CD4-positive, alpha-beta memory T cell (primary cell): ENCODE results near the gene EHD2. TPM values are rescaled to one million over a fixed set of nuclear protein-coding genes. Genes with fewer than 3 reads are reported as not detected.

Source experiments
- CTCF ChIA-PET: fragments of 350-600 bp; sonication (Branson Sonifier 250); formaldehyde crosslinking; loops from one replicate; lab custom pipeline; 2021; ENCODE audit warnings: inconsistent platforms; ENCODE audit not compliant: partially characterized antibody; lab: Charles Lee
- POLR2A ChIA-PET: fragments of 350-600 bp; sonication (Branson Sonifier 250); formaldehyde crosslinking; loops from one replicate; lab custom pipeline; 2021; ENCODE audit not compliant: partially characterized antibody; lab: Charles Lee
- DNase-seq, 5 donors: peaks; one replicate each; pipeline versions ENCODE4 v3.0.0 to v3.0.0-alpha.2; 2020 to 2022; ENCODE audit warnings: mixed read lengths in 1 of 5
- H3K27ac ChIP-seq: one replicate; pipeline ENCODE4 v1.7.0; 2013; ENCODE audit warnings: low read depth, low read length
- H3K27me3 ChIP-seq: 2 replicates; pipeline ENCODE4 v1.7.0; 2013; ENCODE audit warnings: mild to moderate bottlenecking, low read length, moderate library complexity; ENCODE audit not compliant: insufficient read depth
- H3K36me3 ChIP-seq: 2 replicates; pipeline ENCODE4 v1.7.0; 2013; ENCODE audit warnings: mild to moderate bottlenecking, low read length, moderate library complexity; ENCODE audit not compliant: insufficient read depth
- H3K4me1 ChIP-seq: 2 replicates; pipeline ENCODE4 v1.7.0; 2013; ENCODE audit warnings: mild to moderate bottlenecking, low read length, moderate library complexity; ENCODE audit not compliant: insufficient read depth
- H3K4me3 ChIP-seq, 2 donors: one replicate each; pipeline ENCODE4 v1.7.0; 2013; ENCODE audit warnings: low read length in 2 of 2, mild to moderate bottlenecking in 1 of 2
- H3K9me3 ChIP-seq, 2 donors: one replicate each; pipeline ENCODE4 v1.7.0; 2013; ENCODE audit warnings: low read length in 2 of 2, control low read depth in 1 of 2; ENCODE audit not compliant: control insufficient read depth in 1 of 2
- H3K27ac Mint-ChIP-seq, 7 donors: one replicate each; pipeline ENCODE4 v1.8.0; 2020 to 2021; ENCODE audit warnings: mixed read lengths in 7 of 7, mild to moderate bottlenecking in 6 of 7, inconsistent platforms in 3 of 7, moderate library complexity in 3 of 7
- H3K27me3 Mint-ChIP-seq, 2 donors: one replicate each; pipeline ENCODE4 v1.8.0; 2020 to 2021; ENCODE audit warnings: mixed read lengths in 2 of 2
- H3K36me3 Mint-ChIP-seq, 2 donors: one replicate each; pipeline ENCODE4 v1.8.0; 2020 to 2021; ENCODE audit warnings: mixed read lengths in 2 of 2, inconsistent platforms in 1 of 2, mild to moderate bottlenecking in 1 of 2
- H3K4me1 Mint-ChIP-seq, 4 donors: one replicate each; pipeline ENCODE4 v1.8.0; 2020 to 2021; ENCODE audit warnings: mixed read lengths in 4 of 4, mild to moderate bottlenecking in 1 of 4
- H3K4me3 Mint-ChIP-seq, 8 donors: one replicate each; pipeline ENCODE4 v1.8.0; 2020 to 2021; ENCODE audit warnings: mixed read lengths in 8 of 8, mild to moderate bottlenecking in 7 of 8, moderate library complexity in 6 of 8, inconsistent platforms in 3 of 8
- H3K9me3 Mint-ChIP-seq, 8 donors: one replicate each; pipeline ENCODE4 v1.8.0; 2020 to 2021; ENCODE audit warnings: mixed read lengths in 8 of 8, mild to moderate bottlenecking in 5 of 8, inconsistent platforms in 3 of 8, moderate library complexity in 1 of 8
- intact Hi-C: fragments of 100-400 bp; cut with micrococcal nuclease; formaldehyde crosslinking; loops from one replicate; pipeline ENCODE4 v1.15.1; 2023
- polyA plus RNA-seq, 2 donors: library from polyadenylated mRNA; unstranded; fragments of 300-500 nt; fragmentation: Illumina TruSeq; gene quantifications; one replicate each; pipeline ENCODE4 v1.2.3, GENCODE V29; 2021
- total RNA-seq, 2 experiments: library from RNA; stranded (reverse); gene quantifications; one replicate each; pipeline ENCODE4 v1.2.3, GENCODE V29; 2021

The EHD2 gene
- total and polyA plus RNA-seq, 4 experiments from 2014 or later = not detected

- no peak for DNase-seq
- H3K9me3 ChIP-seq = peaks cover 0 to 4% of the 10 kb centered on the region in 2 donors
- H3K4me1 ChIP-seq = no peaks in the 10 kb centered on the region
- Mint-ChIP-seq H3K27ac (no peak overlapping the region), H3K27me3 (peaks cover 0 to 2% of the 10 kb centered on the region in 2 donors), H3K4me3 (no peak overlapping the region), H3K9me3 (peaks cover 0 to 3% (median 0%) of the 10 kb centered on the region in 8 donors), H3K4me1 (peaks cover 0 to 9% (median 4%) of the 10 kb centered on the region in 4 donors), H3K36me3 (no peaks in the 10 kb centered on the region)
- no peak overlapping the region for H3K4me3 ChIP-seq
- H3K36me3 ChIP-seq = no peaks in the 10 kb centered on the region
- H3K27ac ChIP-seq = no peak overlapping the region
- intact Hi-C loops = no loop called here
- H3K27me3 ChIP-seq = no peaks in the 10 kb centered on the region
- POLR2A ChIA-PET = no interaction called here
- CTCF ChIA-PET = interaction anchor here (7.4 kb wide), 1 partner anchor 26 kb away, joined by 54 read pairs; no protein-coding TSS in a partner anchor
Observed at GRCh38 chr19:47792616-47793015, 79.4 kb downstream of the EHD2 start.

Other genes with a start within 250 kb of the EHD2 start
- not detected for gene SLC8A2, start 241.5 kb upstream of the EHD2 start, total RNA-seq
- not detected for gene SLC8A2, start 241.5 kb upstream of the EHD2 start, polyA plus RNA-seq
- gene KPTN, start 229.2 kb upstream of the EHD2 start, total RNA-seq = 1 to 10 TPM; 4.0 to 4.3 TPM
- gene KPTN, start 229.2 kb upstream of the EHD2 start, polyA plus RNA-seq = 10 to 100 TPM in 1 of 2 donors, 1 to 10 TPM in 1; 4.8 to 10.6 TPM
- 10 to 100 TPM; 84.1 to 88.1 TPM for gene NAPA, start 198.4 kb upstream of the EHD2 start, total RNA-seq
- gene NAPA, start 198.4 kb upstream of the EHD2 start, polyA plus RNA-seq = 100 to 1,000 TPM in 1 of 2 donors, 10 to 100 TPM in 1; 90.8 to 129 TPM
- gene ZNF541, start 140.3 kb upstream of the EHD2 start, total RNA-seq = under 1 TPM; 0.53 to 0.79 TPM
- under 1 TPM in 1 of 2 donors, not detected in 1; 0.09 TPM for gene ZNF541, start 140.3 kb upstream of the EHD2 start, polyA plus RNA-seq
- gene BICRA, start 104.3 kb upstream of the EHD2 start, total RNA-seq = 10 to 100 TPM; 31.7 to 32.9 TPM
- 1 to 10 TPM in 1 of 2 donors, not detected in 1; 2.3 TPM for gene BICRA, start 104.3 kb upstream of the EHD2 start, polyA plus RNA-seq
- 100 to 1,000 TPM; 863 to 875 TPM for gene NOP53, start 32.1 kb downstream of the EHD2 start, total RNA-seq
- gene NOP53, start 32.1 kb downstream of the EHD2 start, polyA plus RNA-seq = 100 to 1,000 TPM; 156 to 225 TPM
- 100 to 1,000 TPM; 116 to 122 TPM for gene SELENOW, start 65.3 kb downstream of the EHD2 start, total RNA-seq
- gene SELENOW, start 65.3 kb downstream of the EHD2 start, polyA plus RNA-seq = 100 to 1,000 TPM; 350 to 352 TPM
- not detected for gene TPRX1, start 91.1 kb downstream of the EHD2 start, total RNA-seq
- not detected for gene TPRX1, start 91.1 kb downstream of the EHD2 start, polyA plus RNA-seq
- gene CRX, start 108.5 kb downstream of the EHD2 start, total RNA-seq = not detected
- not detected for gene CRX, start 108.5 kb downstream of the EHD2 start, polyA plus RNA-seq
- not detected for gene TPRX2, start 145.8 kb downstream of the EHD2 start, total RNA-seq
- not detected for gene TPRX2, start 145.8 kb downstream of the EHD2 start, polyA plus RNA-seq
- not detected for gene SULT2A1, start 172.9 kb downstream of the EHD2 start, total RNA-seq
- gene SULT2A1, start 172.9 kb downstream of the EHD2 start, polyA plus RNA-seq = not detected